HEK293 (cell line): ENCODE measurements around the gene DMD.

Experiments used
- CTCF ChIA-PET: fragments of 350-600 bp; formaldehyde crosslinking; extraction: SDS; loops from one replicate; lab custom pipeline; 2021; ENCODE audit warnings: antibody characterized with exemption; lab: Yijun Ruan, JAX
- POLR2A ChIA-PET: fragments of 300-600 bp; formaldehyde crosslinking; extraction: SDS; loops from one replicate; lab custom pipeline; 2020; ENCODE audit warnings: antibody characterized with exemption, inconsistent platforms; lab: Yijun Ruan, JAX
- H3K27ac ChIP-seq: fragments of 200-500 bp; sonication (Bioruptor generic); 2 replicates; pipeline ENCODE4 v1.5.1; 2014; ENCODE audit warnings: low read depth, low read length, control low read depth, inconsistent platforms; ENCODE audit errors: extremely low read depth
- H3K36me3 ChIP-seq, 2 experiments: fragments of 200-500 bp in 1 of 2; sonication (Bioruptor generic) in 1 of 2; 1 replicate in 1 of 2; 2 replicates in 1 of 2; pipeline ENCODE4 v1.5.1; 2014 to 2017; ENCODE audit warnings: inconsistent platforms in 2 of 2, low read length in 2 of 2; ENCODE audit not compliant: control insufficient read depth in 2 of 2, insufficient read depth in 1 of 2
- H3K4me1 ChIP-seq: fragments of 200-500 bp; sonication (Bioruptor generic); 2 replicates; pipeline ENCODE4 v1.5.1; 2014; ENCODE audit warnings: mild to moderate bottlenecking, low read length, inconsistent platforms; ENCODE audit not compliant: control insufficient read depth, insufficient read depth
- H3K4me3 ChIP-seq: 2 replicates; pipeline ENCODE4 v1.5.1; 2011; ENCODE audit warnings: low read depth, mild to moderate bottlenecking, control low read depth, low read length, moderate library complexity
- H3K9me3 ChIP-seq: fragments of 200-500 bp; sonication (Bioruptor generic); 2 replicates; pipeline ENCODE4 v1.5.1; 2014; ENCODE audit warnings: low read depth, low read length, inconsistent platforms; ENCODE audit not compliant: control insufficient read depth, insufficient read depth
- HOXC10 ChIP-seq: sonication (generic); formaldehyde crosslinking; IDR thresholded peaks from 2 replicates; pipeline ENCODE4 v1.8.1; 2023; ENCODE audit warnings: mild to moderate bottlenecking, missing genetic modification reagents
- HOXD13 ChIP-seq: sonication (generic); formaldehyde crosslinking; IDR thresholded peaks from 2 replicates; pipeline ENCODE4 v1.8.0; 2022; ENCODE audit warnings: missing genetic modification reagents, borderline replicate concordance
- IKZF3 ChIP-seq: fragments of 450-650 bp; IDR thresholded peaks from 2 replicates; pipeline ENCODE4 v1.5.0; 2018; ENCODE audit warnings: missing biosample characterization, mild to moderate bottlenecking, missing genetic modification characterization, moderate library complexity
- INSM2 ChIP-seq: fragments of 450-650 bp; formaldehyde crosslinking; IDR thresholded peaks from 2 replicates; pipeline ENCODE4 v1.5.1; 2016; ENCODE audit warnings: missing biosample characterization, missing genetic modification characterization
- KLF10 ChIP-seq: fragments of 450-650 bp; IDR thresholded peaks from 2 replicates; pipeline ENCODE4 v1.5.1; 2018; ENCODE audit warnings: missing biosample characterization, mild to moderate bottlenecking, missing genetic modification characterization
- PRDM1 ChIP-seq: fragments of 450-650 bp; formaldehyde crosslinking; IDR thresholded peaks from 2 replicates; pipeline ENCODE4; 2016; ENCODE audit warnings: missing biosample characterization, missing genetic modification characterization
- PRDM6 ChIP-seq: fragments of 450-650 bp; formaldehyde crosslinking; IDR thresholded peaks from 2 replicates; pipeline ENCODE4 v1.5.1; 2017; ENCODE audit warnings: missing biosample characterization, missing genetic modification characterization
- SCRT2 ChIP-seq: fragments of 450-650 bp; formaldehyde crosslinking; IDR thresholded peaks from 2 replicates; pipeline ENCODE4 v1.5.1; 2016; ENCODE audit warnings: missing biosample characterization, missing genetic modification characterization
- ZNF10 ChIP-seq: fragments of 450-650 bp; formaldehyde crosslinking; IDR thresholded peaks from 2 replicates; pipeline ENCODE4 v1.5.1; 2017; ENCODE audit warnings: missing biosample characterization, missing genetic modification characterization
- ZNF146 ChIP-seq: fragments of 450-650 bp; formaldehyde crosslinking; IDR thresholded peaks from 2 replicates; pipeline ENCODE4 v1.5.1; 2016; ENCODE audit warnings: missing biosample characterization, missing genetic modification characterization
- ZNF175 ChIP-seq: fragments of 450-650 bp; formaldehyde crosslinking; IDR thresholded peaks from 2 replicates; pipeline ENCODE4 v1.5.1; 2016; ENCODE audit warnings: missing biosample characterization, missing genetic modification characterization
- ZNF214 ChIP-seq: fragments of 450-650 bp; formaldehyde crosslinking; IDR thresholded peaks from 2 replicates; pipeline ENCODE4 v1.5.1; 2017; ENCODE audit warnings: missing biosample characterization, mild to moderate bottlenecking, missing genetic modification characterization, borderline replicate concordance
- ZNF274 ChIP-seq, 2 experiments: fragments of 200-500 bp in 1 of 2; fragments of 450-650 bp in 1 of 2; sonication (Bioruptor generic) in 1 of 2; formaldehyde crosslinking in 1 of 2; IDR thresholded peaks; 2 replicates each; pipeline versions ENCODE4 v1.5.1 to v1.6.1; 2014 to 2016; ENCODE audit warnings: borderline replicate concordance in 1 of 2, inconsistent platforms in 1 of 2, low read length in 1 of 2, missing biosample characterization in 1 of 2, missing genetic modification characterization in 1 of 2
- ZNF311 ChIP-seq: fragments of 450-650 bp; formaldehyde crosslinking; IDR thresholded peaks from 2 replicates; pipeline ENCODE4 v1.5.1; 2017; ENCODE audit warnings: missing biosample characterization, missing genetic modification characterization, borderline replicate concordance
- ZNF473 ChIP-seq: fragments of 450-650 bp; formaldehyde crosslinking; IDR thresholded peaks from 2 replicates; pipeline ENCODE4 v1.5.1; 2017; ENCODE audit warnings: missing biosample characterization, missing genetic modification characterization
- ZNF560 ChIP-seq: fragments of 450-650 bp; formaldehyde crosslinking; IDR thresholded peaks from 2 replicates; pipeline ENCODE4 v1.5.1; 2017; ENCODE audit warnings: missing biosample characterization, missing genetic modification characterization, borderline replicate concordance
- ZNF596 ChIP-seq: fragments of 450-650 bp; IDR thresholded peaks from 2 replicates; pipeline ENCODE4 v1.5.0; 2018; ENCODE audit warnings: missing biosample characterization, mild to moderate bottlenecking, missing genetic modification characterization, moderate library complexity
- ZNF747 ChIP-seq: fragments of 450-650 bp; formaldehyde crosslinking; IDR thresholded peaks from 2 replicates; pipeline ENCODE4 v1.5.1; 2016; ENCODE audit warnings: missing biosample characterization, missing genetic modification characterization
- ZNF792 ChIP-seq: fragments of 450-650 bp; formaldehyde crosslinking; IDR thresholded peaks from 2 replicates; pipeline ENCODE4 v1.5.1; 2016; ENCODE audit warnings: missing biosample characterization, missing genetic modification characterization
- TF ChIP-seq, protein P1 (sequence below): fragments of 450-650 bp; formaldehyde crosslinking; IDR thresholded peaks from 2 replicates; pipeline ENCODE4 v1.5.1; 2016; ENCODE audit warnings: missing biosample characterization, missing genetic modification characterization
- TF ChIP-seq, protein P2 (sequence below): fragments of 450-650 bp; formaldehyde crosslinking; IDR thresholded peaks from 2 replicates; pipeline ENCODE4 v1.5.1; 2017; ENCODE audit warnings: missing biosample characterization, mild to moderate bottlenecking, missing genetic modification characterization, moderate library complexity
- TF ChIP-seq, protein P3 (sequence below): fragments of 450-650 bp; formaldehyde crosslinking; IDR thresholded peaks from 2 replicates; pipeline ENCODE4; 2016; ENCODE audit warnings: missing biosample characterization, missing genetic modification characterization

The DMD gene

DNA sequence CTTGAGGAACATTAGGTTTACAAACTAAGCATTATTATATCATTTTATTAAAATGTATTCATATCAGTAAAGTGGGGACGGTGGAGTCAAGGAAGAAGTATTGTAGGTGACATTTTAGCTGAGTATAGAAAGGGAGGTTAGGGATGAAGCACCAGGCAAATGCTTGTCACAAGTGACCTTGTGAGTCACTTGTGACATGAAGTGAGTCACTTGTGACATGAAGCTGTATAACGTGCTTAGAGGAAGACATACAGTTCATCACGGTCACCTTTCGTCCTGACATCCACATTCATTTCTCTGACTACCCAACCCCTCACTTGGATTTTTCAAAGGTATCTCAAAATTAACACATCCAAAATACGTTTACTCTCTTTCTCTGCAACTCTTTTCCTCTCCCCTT is 1034.8 kb downstream of the DMD start:
- Histone ChIP-seq H3K4me1 (no peaks in the 10 kb centered on the region), H3K36me3 (no peaks in the 10 kb centered on the region), H3K4me3 (no peak overlapping the region), H3K27ac (no peak overlapping the region)
- CTCF ChIA-PET, result no interaction called here
- POLR2A ChIA-PET, result no interaction called here
- TF ChIP-seq PRDM6 (no peak), ZNF146 (tag by site-specific recombination) (no peak), SCRT2 (tag by site-specific recombination) (no peak), ZNF214 (tag by site-specific recombination) (no peak), IKZF3 (no peak), INSM2 (no peak), HOXC10 (no peak)
- TF ChIP-seq, protein P1, sequence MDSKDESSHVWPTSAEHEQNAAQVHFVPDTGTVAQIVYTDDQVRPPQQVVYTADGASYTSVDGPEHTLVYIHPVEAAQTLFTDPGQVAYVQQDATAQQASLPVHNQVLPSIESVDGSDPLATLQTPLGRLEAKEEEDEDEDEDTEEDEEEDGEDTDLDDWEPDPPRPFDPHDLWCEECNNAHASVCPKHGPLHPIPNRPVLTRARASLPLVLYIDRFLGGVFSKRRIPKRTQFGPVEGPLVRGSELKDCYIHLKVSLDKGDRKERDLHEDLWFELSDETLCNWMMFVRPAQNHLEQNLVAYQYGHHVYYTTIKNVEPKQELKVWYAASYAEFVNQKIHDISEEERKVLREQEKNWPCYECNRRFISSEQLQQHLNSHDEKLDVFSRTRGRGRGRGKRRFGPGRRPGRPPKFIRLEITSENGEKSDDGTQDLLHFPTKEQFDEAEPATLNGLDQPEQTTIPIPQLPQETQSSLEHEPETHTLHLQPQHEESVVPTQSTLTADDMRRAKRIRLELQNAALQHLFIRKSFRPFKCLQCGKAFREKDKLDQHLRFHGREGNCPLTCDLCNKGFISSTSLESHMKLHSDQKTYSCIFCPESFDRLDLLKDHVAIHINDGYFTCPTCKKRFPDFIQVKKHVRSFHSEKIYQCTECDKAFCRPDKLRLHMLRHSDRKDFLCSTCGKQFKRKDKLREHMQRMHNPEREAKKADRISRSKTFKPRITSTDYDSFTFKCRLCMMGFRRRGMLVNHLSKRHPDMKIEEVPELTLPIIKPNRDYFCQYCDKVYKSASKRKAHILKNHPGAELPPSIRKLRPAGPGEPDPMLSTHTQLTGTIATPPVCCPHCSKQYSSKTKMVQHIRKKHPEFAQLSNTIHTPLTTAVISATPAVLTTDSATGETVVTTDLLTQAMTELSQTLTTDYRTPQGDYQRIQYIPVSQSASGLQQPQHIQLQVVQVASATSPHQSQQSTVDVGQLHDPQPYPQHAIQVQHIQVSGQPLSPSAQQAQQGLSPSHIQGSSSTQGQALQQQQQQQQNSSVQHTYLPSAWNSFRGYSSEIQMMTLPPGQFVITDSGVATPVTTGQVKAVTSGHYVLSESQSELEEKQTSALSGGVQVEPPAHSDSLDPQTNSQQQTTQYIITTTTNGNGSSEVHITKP (tag by site-specific recombination), result no peak
- TF ChIP-seq, all 188 proteins: peak for 0
- H3K9me3 ChIP-seq, result no peaks in the 10 kb centered on the region

- Histone ChIP-seq H3K36me3 (no peaks in the 10 kb centered on the region), H3K4me1 (no peaks in the 10 kb centered on the region), H3K4me3 (no peak overlapping the region), H3K9me3 (no peaks in the 10 kb centered on the region), H3K27ac (no peak overlapping the region)
- CTCF ChIA-PET, result no interaction called here
- no peak for TF ChIP-seq ZNF560 (tag by site-specific recombination)
- no peak for TF ChIP-seq KLF10 (tag by site-specific recombination)
- TF ChIP-seq, protein P2, sequence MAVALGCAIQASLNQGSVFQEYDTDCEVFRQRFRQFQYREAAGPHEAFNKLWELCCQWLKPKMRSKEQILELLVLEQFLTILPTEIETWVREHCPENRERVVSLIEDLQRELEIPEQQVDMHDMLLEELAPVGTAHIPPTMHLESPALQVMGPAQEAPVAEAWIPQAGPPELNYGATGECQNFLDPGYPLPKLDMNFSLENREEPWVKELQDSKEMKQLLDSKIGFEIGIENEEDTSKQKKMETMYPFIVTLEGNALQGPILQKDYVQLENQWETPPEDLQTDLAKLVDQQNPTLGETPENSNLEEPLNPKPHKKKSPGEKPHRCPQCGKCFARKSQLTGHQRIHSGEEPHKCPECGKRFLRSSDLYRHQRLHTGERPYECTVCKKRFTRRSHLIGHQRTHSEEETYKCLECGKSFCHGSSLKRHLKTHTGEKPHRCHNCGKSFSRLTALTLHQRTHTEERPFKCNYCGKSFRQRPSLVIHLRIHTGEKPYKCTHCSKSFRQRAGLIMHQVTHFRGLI (tag by site-specific recombination), result no peak
- no peak for TF ChIP-seq ZNF311 (tag by site-specific recombination)
- no peak for TF ChIP-seq ZNF10 (tag by site-specific recombination)
- no peak for TF ChIP-seq ZNF792 (tag by site-specific recombination)
- no peak for TF ChIP-seq HOXD13 (CRISPR knock-in tag)
- no peak for TF ChIP-seq ZNF747 (tag by site-specific recombination)
- no peak for TF ChIP-seq ZNF274 (IDR thresholded peaks at IDR 0.05; ENCODE audit: low read length)
- TF ChIP-seq ZNF274 (tag by site-specific recombination; IDR thresholded peaks at IDR 0.05; ENCODE audit: borderline replicate concordance), result no peak
- TF ChIP-seq ZNF596 (tag by site-specific recombination), result no peak
- TF ChIP-seq, protein P3, sequence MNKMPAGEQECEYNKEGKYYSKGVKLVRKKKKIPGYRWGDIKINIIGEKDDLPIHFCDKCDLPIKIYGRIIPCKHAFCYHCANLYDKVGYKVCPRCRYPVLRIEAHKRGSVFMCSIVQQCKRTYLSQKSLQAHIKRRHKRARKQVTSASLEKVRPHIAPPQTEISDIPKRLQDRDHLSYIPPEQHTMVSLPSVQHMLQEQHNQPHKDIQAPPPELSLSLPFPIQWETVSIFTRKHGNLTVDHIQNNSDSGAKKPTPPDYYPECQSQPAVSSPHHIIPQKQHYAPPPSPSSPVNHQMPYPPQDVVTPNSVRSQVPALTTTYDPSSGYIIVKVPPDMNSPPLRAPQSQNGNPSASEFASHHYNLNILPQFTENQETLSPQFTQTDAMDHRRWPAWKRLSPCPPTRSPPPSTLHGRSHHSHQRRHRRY (tag by site-specific recombination), result no peak
- no peak for TF ChIP-seq ZNF175
- TF ChIP-seq PRDM1 (tag by site-specific recombination), result no peak
- no peak for TF ChIP-seq ZNF473
- POLR2A ChIA-PET, result no interaction called here
Observed at GRCh38 chrX:32170481-32170880, 1040.9 kb downstream of the DMD start.
